Bronchial epithelial cell (primary cell): ENCODE results near the gene CEL. TPM values are rescaled to one million over a fixed set of nuclear protein-coding genes. Genes with fewer than 3 reads are reported as not detected.
"Not testable (repeated sequence)": the region's sequence is repeated elsewhere in the genome, so short reads cannot be mapped to it uniquely, and the experiment has no call there.

Experiments
- DNase-seq: peaks from one replicate; pipeline ENCODE4 v3.0.0-alpha.2; 2010; ENCODE audit warnings: low read depth
- FAIRE-seq: peaks from 2 replicates; lab custom pipeline; 2011; peaks lifted over from hg19 to GRCh38; lab: Jason Lieb, UNC
- H3K27me3 ChIP-seq: 2 replicates; pipeline ENCODE4 v1.5.1; 2011; ENCODE audit warnings: low read length; ENCODE audit not compliant: control insufficient read depth, insufficient read depth
- H3K36me3 ChIP-seq: 2 replicates; pipeline ENCODE4 v1.5.1; 2011; ENCODE audit warnings: low read length; ENCODE audit not compliant: control insufficient read depth, insufficient read depth
- H3K4me3 ChIP-seq: 2 replicates; pipeline ENCODE4 v1.5.1; 2011; ENCODE audit warnings: mild to moderate bottlenecking, low read depth, low read length, control low read depth
- CTCF ChIP-seq: IDR thresholded peaks from 2 replicates; pipeline ENCODE4 v1.5.1; 2011; ENCODE audit warnings: mild to moderate bottlenecking, moderate library complexity, low read length, control low read depth, inconsistent platforms; ENCODE audit not compliant: insufficient read depth, severe bottlenecking
- total RNA-seq: library from RNA; depleted of rRNA; stranded (reverse); fragments of >200 nt; gene quantifications from 2 replicates; pipeline ENCODE4 v1.2.1, GENCODE V29; 2014

CEL gene
- total RNA-seq, 1 donor from 2014 or later: 0.53 TPM

DNA sequence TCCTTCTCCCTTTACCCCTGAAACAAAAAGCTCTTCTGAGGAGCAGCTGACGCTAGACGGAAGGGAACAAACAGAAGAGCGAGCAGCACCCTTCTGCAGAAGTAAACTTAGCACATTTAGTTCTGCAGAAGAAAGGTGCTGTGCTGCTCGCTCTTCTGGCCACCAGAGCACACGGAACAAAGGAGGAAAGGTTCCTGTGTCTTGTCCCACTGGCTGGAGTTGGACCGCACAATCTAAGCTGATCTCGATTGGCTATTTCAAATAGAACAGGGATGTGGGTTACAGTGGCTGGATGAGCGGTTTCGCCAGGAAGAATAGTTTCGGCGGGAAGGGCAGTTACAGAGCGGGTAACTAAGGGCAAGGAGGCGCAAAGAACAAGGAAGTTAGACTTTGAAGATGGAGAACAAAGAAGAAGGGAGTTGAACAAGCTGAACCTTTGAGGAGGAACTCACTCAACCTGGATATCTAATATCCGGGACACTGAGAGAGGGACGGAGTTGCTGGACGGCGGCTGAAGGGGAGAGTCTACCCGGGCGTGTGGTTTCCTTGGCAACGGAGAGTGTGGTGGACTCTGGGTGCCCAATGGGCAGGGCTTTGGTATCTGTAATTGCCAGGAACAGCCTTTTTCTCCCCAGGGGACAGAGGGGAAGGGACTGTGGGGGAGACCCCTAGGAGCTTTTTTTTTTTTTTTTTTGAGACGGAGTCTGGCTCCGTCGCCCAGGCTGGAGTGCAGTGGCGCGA is 23.8 kb upstream of the CEL start:
- no peak for FAIRE-seq

DNA sequence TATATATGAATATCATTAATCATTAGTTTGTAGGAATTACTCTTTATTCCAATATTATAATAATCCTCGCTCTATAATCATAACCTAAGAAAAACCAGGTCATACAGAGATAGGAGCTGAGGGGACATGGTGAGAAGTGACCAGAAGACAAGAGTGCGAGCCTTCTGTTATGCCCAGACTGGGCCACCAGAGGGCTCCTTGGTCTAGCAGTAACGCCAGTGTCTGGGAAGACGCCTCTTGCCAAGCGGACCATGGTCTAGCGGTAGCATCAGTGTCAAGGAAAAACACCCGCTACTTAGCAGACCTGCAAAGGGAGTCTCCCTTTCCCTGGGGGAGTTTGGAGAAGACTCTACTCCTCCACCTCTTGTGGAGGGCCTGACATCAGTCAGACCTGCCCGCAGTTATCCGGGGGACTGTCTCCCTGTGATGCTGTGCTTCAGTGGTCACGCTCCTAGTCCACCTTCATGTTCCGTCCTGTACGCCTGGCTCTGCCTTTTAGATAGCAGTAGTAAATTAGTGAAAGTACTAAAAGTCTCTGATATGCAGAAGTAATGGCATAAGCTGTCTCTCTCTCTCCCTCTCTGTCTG is 20.8 kb upstream of the CEL start:
- peak; percentile 57 for TF ChIP-seq CTCF
- FAIRE-seq, DNase-seq, H3K4me3 ChIP-seq, H3K27me3 ChIP-seq: not testable (repeated sequence)
- peaks cover 22% of the 10 kb centered on the region for H3K36me3 ChIP-seq

More for the DNA sequence above, 23.8 kb upstream of the CEL start:
- H3K27me3 ChIP-seq: no peaks in the 10 kb centered on the region
- no peak for DNase-seq
- TF ChIP-seq CTCF: no peak
- peaks cover 12% of the 10 kb centered on the region for H3K36me3 ChIP-seq
- no peak overlapping the region for H3K4me3 ChIP-seq

GRCh38 chr9:133041958-133042357 is 19.8 kb upstream of the CEL start:
- Histone ChIP-seq H3K27me3 (no peaks in the 10 kb centered on the region), H3K36me3 (peaks cover 28% of the 10 kb centered on the region), H3K4me3 (no peak overlapping the region)
- FAIRE-seq (no peak), DNase-seq (no peak)
- no peak for TF ChIP-seq CTCF

DNA sequence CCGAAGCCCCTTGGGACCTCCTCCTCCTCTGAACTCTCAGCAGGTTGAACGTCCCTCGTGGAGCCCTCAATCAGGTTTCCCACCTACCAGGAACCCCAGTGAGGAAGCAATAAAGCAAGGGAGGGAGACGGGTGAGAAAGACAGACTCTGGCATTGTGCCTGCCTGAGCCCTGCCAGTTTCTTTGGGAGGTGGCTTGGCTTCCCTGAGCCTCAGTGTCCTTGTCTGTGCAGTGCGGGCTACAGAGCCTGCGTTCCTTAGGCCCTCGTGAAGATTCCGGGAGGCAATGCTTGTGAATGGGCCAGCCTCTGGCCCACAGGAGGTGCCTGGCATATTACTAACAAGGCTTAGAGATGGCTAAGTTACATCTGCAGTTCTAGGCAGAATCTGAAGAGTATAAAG is 19.1 kb upstream of the CEL start:
- H3K4me3 ChIP-seq: no peak overlapping the region
- H3K27me3 ChIP-seq: no peaks in the 10 kb centered on the region
- peaks cover 28% of the 10 kb centered on the region for H3K36me3 ChIP-seq
- TF ChIP-seq CTCF: no peak
- FAIRE-seq (no peak), DNase-seq (no peak)

GRCh38 chr9:133043449-133044035 is 18.2 kb upstream of the CEL start:
- FAIRE-seq (no peak), DNase-seq (no peak)
- TF ChIP-seq CTCF: no peak
- Histone ChIP-seq H3K4me3 (no peak overlapping the region), H3K36me3 (peaks cover 28% of the 10 kb centered on the region), H3K27me3 (no peaks in the 10 kb centered on the region)
